HG03103 (cell line): ENCODE data around the gene TMEM14C.
A peak's percentile ranks its signal among the peaks of the same experiment; 100 is the strongest.

Experiments
- ATAC-seq: cut with Tn5 transposase; IDR thresholded peaks from one replicate; pipeline ENCODE4 v1.9.1; 2021; ENCODE audit warnings: low read depth; ENCODE audit not compliant: unreplicated experiment

TMEM14C gene

DNA sequence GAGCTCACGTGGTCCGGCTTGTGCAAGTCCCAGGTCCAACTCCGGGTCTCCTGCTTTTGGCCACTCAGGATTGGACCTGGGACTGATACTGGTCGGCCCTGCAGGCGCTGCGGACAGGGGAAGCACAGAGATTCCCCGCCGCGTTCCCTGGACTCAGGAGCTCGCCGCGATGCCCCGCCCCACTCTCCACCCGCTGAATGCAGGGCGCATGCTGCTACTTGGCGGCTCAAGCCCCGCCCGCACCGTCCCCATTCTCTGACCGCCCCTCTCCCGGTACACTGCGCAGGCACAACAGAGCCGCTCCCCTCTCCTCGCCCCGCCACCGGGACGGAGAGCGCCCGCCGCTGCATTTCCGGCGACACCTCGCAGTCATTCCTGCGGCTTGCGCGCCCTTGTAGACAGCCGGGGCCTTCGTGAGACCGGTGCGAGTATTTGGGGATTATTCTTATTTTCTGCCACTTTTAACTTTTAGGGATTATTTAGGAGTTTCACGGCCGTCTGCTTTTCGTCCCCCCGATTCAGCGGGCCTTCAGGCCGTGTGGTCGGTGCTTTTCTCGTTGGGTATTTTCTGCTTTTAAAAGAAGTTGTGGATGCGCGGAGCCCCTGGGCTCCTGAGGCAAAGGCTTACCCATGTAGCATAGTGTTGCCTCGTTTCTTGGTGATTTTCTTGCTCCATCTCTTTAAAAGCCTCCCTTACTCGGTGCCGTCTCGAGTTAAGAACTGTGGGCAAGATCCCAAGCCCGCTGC lies at the start of gene TMEM14C:
Gene TMEM14C, plus strand, starts transcription at position 251 of the 747 bp plus-strand sequence. CDS start 1,544 bp downstream, outside the sequence.
- peak; percentile 98 for ATAC-seq

DNA sequence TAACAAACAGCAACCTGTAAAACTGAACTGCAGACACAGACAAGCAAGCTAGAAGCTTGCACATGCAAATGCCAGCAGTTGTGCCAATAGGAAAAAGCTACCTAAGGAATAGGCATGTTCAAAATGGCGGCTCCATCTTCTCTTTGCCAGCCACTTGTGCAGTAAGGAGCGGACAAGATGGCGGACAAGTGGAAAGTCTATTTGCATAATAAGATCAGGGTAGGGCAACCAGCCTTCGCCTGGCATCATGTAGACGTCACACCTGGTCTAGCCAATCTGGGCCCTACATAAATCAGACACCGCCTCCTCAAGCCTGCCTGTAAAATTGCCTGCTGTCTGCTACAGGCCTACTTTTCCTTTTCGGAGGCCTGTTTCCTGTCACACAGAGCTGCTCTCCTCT lies 46.5 kb upstream of the TMEM14C start:
- ATAC-seq = no peak

DNA sequence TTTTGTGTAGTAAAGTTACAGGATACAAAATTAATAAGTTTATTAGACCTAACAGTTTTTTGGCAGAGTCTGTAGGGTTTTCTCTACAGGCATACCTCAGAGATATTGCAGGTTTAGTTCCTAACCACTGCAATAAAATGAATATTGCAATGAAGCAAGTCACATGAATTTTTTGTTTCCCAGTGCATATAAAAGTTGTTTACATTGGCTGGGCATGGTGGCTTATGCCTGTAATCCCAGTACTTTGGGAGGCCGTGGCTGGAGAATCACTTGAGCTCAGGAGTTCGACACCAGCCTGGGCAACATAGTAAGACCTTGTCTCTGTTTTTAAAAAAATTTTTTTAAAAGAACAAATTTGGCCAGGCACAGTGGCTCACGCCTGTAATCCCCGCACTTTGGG lies 44.4 kb upstream of the TMEM14C start:
- ATAC-seq = no peak

DNA sequence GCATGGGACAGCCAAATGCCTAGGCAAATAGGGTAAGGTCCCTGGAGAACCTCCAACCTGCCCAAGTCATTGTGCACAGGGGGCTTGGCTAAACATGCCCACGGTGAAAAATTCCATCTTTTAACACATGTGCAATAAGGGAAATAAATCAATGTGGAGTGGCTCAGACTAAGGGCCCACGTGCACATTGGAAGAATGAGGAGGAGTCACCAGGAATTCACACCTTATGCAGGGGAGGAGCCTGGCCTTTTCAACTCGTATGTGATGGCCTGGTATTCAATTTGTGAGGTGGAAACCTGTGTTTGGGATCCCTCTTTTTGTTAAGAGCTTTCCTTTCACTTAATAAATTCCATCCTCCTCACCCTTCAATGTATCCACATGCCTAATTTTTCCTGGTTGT lies 41.1 kb upstream of the TMEM14C start:
- no peak for ATAC-seq

DNA sequence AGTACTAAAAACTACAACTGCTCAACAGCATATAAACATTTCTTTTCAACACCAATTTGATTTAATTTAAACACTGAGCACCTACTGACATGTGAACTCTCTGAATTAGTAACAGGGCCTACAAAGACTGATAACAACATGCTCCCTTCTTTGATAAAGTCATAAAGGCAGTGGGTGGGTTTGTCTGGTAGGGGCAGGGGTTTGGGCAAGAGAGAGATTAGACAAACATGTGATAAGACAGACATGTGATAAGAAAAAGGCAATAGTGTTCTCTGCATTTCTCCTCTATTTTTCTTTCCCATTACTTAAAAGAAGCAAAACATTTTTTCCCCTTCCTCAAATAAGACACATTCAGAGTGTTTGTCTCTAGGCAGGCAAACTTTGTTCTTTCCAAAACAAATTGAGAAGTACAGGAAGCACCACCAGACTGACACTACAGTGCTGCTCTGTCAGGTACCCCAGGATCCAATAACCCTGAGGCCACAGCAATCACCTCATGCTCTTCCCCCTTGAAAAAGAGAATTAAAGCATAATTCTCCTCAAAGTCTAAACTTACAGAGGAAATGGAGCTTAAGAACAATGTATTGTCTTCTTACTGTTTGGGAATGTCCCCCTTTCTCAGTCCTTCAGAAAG lies 40.4 kb upstream of the TMEM14C start:
- ATAC-seq = no peak

DNA sequence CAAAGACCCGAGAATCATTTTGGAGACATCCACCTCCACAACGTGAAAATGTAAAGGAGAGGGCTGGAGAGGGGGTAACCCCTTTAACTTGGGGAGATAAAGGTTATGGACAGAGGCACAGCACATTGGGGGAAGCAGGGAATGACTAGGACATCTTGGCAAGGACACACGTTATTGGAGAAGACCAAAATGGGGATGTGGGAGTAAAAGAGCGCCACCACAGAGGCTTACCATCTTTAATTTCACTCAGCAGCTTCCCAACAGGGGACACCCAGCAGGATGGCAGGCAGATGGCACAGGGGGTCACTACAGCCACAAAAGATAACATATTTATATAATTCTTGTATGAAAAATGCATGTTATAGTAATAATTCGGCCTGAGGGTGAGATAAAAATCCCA lies 38.3 kb upstream of the TMEM14C start:
- no peak for ATAC-seq

DNA sequence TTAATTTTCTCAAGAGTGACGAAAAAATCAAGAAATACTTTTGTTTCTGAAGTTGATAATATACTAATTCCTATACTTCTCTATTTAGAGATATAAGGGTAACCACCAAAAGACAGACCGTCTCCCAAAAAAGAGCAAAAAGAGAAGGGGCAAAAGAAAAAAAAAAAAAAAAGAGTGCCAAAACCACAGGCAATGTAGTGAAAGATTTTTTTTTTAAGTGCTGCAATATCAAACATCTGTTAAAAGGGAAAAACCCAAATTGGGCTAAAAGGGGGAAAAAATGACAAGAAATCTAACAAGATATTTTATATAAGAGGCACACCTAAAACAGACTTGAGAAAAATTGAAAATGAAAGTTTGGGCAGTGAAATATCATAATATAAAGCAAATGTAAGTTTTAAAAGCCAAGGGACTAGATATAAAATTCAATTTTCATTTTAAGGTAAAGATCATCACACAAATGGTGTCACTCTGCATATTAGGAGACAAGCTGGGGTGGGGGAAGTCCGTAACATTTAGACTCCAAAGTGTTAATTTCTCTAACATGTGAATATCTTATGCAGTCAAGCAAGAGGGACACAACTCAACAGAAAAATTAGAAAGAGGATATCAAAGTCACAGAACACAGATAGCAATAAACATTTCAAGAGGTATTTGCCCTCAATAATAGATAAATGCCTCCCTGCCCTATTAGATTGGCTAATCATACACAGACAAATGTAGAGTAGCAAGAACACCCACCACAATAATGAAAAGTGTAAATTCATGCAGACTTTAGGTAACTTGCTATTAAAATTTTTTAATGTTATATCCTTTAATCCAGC lies 37.6 kb upstream of the TMEM14C start:
- no peak for ATAC-seq

DNA sequence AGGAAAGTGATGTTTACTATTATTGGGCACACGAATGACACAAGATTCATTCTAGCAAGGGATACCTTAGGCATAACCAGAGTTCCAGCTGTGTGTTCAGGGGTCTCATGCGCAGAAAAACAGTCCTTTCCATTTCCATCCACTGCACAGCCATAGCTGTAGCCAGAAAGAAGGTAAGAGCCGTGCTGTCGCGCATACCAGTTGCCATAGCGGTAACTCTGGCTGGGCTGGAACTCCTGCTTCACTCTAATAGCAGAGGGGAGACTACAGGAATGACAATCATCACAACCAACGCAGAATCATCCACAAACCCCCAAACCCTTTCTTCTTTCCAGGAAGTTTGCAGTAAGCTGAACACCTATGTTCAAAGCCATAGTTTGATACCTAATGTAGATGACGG lies 36.0 kb upstream of the TMEM14C start:
- no peak for ATAC-seq

DNA sequence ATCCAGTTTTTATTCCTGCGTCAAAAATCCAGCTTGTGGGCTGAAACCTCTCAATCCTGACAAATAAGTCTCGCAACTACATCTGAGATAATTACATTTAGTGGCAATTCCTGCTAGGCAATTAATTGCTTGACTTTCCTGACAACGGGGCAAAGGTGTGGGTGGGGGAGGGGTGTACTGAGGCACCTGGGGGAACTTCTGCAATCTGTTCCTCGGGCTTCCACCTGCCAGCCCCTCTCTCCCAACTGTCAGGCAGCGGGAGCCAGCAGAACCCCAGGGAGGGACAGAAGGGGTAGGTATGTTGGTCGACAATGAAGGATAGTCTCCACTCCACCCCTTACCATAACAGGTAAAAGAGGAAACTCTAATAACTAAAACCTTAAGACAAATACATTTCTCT lies 35.3 kb upstream of the TMEM14C start:
- ATAC-seq = no peak

DNA sequence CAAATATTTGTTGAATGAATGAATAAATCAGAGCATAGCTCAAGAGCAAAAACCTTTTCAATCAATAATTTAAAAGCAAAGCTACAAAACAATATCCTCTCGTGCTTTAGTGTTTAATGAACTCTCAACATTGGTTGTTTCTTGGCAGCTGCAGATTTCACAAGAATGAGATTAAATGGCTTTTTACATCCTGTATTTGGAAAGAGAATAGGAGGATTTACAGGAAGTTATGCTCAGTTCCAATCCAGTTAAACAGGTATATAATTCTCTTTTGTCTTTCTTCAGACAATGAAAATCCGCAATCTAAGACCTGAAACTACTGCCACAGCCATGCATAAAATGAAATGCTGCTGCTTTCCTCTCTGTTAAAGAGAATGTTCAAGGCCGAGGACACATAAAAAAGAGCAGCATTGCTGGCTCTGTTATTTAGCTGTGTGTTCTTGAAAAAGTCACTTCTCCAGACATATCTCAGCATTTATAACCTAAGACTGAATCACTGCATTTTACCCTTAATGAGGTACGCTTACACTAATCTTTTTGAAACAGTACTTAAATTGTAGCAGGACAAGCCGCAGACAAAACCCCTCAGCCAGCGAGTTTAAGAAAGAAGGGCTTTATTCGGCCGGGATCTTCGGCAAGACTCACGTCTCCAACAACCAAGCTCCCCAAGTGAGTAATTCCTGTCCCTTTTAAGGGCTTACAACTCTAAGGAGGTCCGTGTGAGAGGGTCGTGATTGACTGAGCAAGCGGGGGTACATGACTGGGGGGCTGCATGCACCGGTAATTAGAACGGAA lies 32.0 kb upstream of the TMEM14C start:
- ATAC-seq = no peak

DNA sequence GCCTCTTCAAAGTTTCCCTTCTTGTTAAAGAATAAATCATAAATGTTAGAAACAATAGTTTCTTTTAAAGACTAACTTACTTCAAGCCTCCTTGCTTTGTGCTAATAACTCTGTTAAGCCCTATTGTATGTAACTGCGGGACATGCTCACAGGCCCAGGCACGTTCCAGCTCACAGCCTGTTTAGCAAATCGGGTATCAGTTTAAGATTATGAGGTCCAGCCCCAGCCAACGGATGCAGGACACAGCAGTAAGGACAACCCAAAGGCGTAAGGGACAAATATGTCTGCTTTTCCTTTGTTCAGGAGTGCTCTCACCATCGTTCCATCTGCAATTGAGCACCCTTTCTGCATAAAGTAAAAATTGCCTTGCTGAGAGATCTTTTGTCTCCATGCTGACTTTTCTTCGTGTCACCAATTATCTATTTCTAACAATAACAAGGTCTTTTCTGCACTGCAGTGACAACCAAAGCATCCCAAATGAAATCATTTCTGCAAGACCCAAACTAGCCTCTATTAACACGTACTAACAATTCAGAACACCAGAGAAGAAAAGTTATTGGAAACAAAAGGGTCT lies 29.8 kb upstream of the TMEM14C start:
- ATAC-seq = no peak

DNA sequence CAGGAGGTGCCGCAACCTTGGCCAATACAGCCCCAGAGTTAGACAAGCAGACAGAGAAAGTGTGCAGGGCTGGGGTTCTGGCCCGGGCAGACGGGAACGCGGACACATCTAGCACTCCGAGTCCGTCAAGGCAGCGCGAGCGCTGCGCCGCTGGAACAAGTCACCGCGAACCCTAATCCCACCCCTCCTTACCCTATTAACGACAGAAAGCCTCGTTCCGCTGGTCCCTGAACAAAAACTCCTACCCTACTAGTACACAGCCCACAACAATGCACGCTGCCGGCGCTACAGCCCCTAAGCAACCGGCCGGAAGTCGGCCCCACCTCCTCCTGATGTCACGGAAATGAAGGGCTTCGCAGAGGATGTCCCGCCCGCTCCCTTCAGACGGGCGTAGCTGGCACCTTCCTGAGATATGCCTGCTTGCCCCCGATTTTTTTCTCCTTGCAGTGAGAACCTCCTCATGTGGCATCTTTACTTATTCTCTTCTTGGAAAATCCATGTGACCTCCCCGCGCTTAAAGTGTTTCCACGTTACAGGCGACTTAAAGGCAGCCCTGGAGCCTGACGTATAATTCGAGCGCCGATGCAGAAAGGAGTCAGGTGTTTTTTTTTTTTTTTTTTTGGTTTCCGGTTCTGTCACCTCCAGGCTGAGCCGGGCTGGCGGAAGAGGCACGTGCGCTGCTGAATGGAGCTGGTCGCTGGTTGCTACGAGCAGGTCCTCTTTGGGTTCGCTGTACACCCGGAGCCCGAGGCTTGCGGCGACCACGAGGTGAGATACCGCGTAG lies 28.4 kb upstream of the TMEM14C start, which contains the start of the genes C6orf52 and PAK1IP1:
Gene C6orf52, minus strand, starts transcription at position 315 of the 784 bp plus-strand sequence. CDS start 7,066 bp downstream, outside the sequence.
Gene PAK1IP1, plus strand, starts transcription at position 671 of the 784 bp plus-strand sequence. Its CDS starts 14 bp downstream, at position 685.
- ATAC-seq = peak; percentile 96

DNA sequence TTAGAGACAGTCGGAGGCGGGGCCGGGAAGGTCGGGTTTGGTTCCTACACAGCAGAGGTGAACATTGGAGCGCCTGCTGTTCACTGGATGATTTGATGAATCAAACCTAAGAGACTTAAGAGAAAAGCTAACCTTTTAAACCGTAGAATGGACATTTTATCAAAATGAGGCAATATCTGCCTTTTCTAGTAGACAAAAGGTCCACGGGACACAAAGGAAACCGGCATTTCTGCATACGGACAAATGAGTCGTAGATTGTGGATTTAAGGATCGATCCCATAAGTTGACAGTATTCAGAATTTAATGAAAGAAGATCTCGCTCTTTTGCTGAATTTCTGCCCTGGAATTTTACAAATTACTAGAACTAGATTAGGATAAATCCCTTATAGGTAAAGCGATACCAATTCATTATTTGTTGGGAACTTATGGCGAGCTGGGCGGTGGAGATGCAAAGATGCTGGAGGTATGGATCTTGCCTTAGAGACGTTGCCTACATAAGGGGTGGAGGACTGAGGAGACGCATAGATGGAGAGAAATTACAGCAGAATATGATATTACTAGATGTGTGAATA lies 27.7 kb upstream of the TMEM14C start:
- no peak for ATAC-seq

DNA sequence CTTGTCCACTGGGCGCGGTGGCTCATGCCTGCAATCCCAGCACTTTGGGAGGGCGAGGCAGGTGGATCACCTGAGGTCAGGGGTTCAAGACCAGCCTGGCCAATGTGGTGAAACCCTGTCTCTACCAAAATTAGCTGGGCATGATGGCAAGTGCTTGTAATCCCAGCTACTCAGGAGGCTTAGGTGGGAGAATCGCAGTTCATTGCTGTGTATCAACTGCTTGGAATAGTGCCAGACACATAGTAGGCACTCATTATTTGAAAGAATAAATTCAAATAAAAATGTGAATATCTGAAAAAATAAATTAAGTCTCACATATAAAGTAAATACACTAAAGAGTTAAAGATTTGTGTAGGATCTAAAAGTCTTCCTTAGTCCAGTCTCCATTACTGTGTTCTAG lies 26.2 kb upstream of the TMEM14C start:
- no peak for ATAC-seq

DNA sequence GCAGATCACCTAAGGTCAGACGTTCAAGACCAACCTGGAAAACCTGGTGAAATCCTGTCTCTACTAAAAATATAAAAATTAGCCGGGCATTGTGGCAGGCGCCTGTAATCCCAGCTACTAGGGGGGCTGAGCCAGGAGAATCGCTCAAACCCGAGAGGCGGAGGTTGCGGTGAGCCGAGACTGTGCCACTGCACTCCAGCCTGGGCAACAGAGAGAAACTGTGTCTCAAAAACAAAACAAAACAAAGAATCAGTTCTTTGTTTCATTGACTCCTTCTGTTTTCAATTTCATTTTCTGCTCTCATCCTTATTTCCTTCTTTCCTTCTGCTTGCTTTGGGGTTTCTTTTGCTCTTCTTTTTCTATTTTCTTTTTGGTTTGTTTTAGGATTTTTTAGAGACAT lies 8.9 kb upstream of the TMEM14C start:
- ATAC-seq = no peak

DNA sequence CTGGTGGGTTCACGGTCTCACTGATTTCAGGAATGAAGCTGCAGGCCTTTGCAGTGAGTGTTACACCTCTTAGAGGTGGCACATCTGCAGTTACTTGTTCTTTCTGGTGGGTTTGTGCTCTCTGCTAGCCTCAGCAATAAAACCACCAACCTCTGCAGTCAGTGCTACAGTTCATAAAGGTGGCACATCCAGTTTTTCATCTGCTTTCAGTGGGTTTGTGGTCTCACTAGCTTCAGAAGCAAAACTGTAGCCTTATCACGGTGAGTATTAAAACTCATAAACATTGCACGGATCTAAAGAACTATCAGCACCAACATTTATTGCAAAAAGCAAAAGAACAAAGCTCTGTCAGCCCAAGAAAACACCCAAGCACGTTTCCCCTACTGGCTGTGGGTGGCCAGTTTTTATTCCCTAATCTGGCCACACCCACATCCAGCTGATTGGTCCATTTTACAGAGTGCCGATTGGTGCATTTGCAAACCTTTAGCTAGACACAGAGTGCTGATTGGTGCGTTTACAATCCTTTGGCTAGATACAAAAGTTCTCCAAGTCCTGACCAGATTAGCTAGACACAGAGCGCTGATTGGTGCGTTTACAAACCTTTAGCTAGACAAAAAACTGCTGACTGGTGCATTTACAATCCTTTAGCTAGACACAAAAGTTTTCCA lies 3.4 kb upstream of the TMEM14C start:
- no peak for ATAC-seq

DNA sequence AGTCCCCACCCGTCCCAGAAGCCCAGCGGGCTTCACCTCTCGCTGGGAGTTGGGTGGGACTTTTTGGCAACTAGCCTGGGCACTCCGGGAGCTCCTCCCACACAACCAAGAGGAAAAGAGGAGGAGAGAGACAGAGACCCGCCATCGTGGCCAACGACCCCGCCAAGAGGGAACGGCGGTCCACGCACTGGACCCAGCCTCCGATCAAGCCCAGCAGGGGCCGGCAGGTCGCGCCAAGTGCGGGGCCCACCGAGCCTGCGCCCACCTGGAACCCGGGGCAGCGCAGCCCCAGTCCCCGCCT lies 3.0 kb upstream of the TMEM14C start:
- ATAC-seq = no peak

DNA sequence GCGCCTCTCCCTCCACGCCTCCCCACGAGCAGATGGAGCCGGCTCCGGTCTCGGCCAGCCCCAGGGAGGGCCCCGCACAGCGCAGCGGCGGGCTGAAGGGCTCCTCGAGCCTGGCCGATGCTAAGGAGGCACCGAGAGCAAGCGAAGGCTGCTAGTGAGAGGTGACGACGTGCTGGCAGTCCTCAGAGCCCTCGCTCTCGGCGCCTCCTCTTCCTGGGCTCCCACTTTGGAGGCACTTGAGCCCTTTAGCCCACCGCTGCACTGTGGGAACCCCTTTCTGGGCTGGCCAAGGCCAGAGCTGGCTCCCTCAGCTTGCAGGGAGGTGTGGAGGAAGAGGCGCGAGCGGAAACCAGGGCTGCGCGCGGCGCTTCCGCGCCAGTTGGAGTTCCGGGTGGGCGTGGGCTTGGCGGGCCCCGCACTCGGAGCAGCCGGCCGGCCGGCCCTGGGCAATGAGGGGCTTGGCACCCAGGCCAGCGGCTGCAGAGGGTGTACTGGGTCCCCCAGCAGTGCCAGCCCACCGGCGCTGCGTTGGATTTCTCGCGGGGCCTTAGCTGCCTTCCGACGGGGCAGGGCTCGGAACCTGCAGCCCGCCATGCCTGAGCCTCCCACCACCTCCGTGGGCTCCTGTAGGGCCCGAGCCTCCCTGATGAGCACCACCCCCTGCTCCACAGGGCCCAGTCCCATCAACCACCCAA lies 2.5 kb upstream of the TMEM14C start:
- no peak for ATAC-seq
